Caco-2 (cell line): ENCODE data around the gene POLR2L. TPM values are rescaled to one million over a fixed set of nuclear protein-coding genes. Genes with fewer than 3 reads are reported as not detected.

Source experiments
- BruUV-seq: library from RNA; stranded (reverse); fragments of 400-500 nt; replicated peaks from 2 replicates; lab custom pipeline; 2021; lab: Mats Ljungman, UMichigan
- CTCF ChIA-PET: fragments of 300-600 bp; sonication (Branson Sonifier 250); formaldehyde crosslinking; loops from one replicate; lab custom pipeline; 2022; ENCODE audit warnings: antibody characterized with exemption; lab: Charles Lee
- POLR2A ChIA-PET: fragments of 300-600 bp; sonication (Branson Sonifier 250); formaldehyde crosslinking; loops from one replicate; lab custom pipeline; 2022; ENCODE audit warnings: antibody characterized with exemption; lab: Charles Lee
- DNase-seq, 2 experiments: peaks; one replicate each; pipeline versions ENCODE4 v3.0.0 to v3.0.0-alpha.2; 2020 to 2022
- H3K27me3 ChIP-seq: replicated peaks from 2 replicates; pipeline ENCODE4 v1.6.0; 2011; ENCODE audit warnings: low read length; ENCODE audit not compliant: control insufficient read depth, insufficient read depth
- H3K36me3 ChIP-seq: 2 replicates; pipeline ENCODE4 v1.5.1; 2011; ENCODE audit warnings: low read length; ENCODE audit not compliant: control insufficient read depth, insufficient read depth
- H3K4me1 ChIP-seq: fragments of 250-450 bp; sonication (Bioruptor Pico); 2 replicates; pipeline ENCODE4 v1.5.1; 2020; ENCODE audit warnings: mild to moderate bottlenecking
- H3K4me3 ChIP-seq: 2 replicates; pipeline ENCODE4 v1.5.1; 2011; ENCODE audit warnings: low read depth, mild to moderate bottlenecking, control low read depth, low read length
- H3K9me3 ChIP-seq: fragments of 250-450 bp; sonication (Bioruptor Pico); 2 replicates; pipeline ENCODE4 v1.5.1; 2020; ENCODE audit warnings: mild to moderate bottlenecking, moderate library complexity
- H3K27ac Mint-ChIP-seq: one replicate; pipeline ENCODE4 v1.8.0; 2022; ENCODE audit warnings: mixed read lengths; ENCODE audit not compliant: unreplicated experiment
- H3K27me3 Mint-ChIP-seq: one replicate; pipeline ENCODE4 v1.8.0; 2022; ENCODE audit warnings: mixed read lengths; ENCODE audit not compliant: insufficient read depth, unreplicated experiment
- H3K36me3 Mint-ChIP-seq: one replicate; pipeline ENCODE4 v1.8.0; 2022; ENCODE audit warnings: mild to moderate bottlenecking, mixed read lengths; ENCODE audit not compliant: insufficient read depth, unreplicated experiment
- H3K4me1 Mint-ChIP-seq: one replicate; pipeline ENCODE4 v1.8.0; 2022; ENCODE audit warnings: low read depth, mixed read lengths; ENCODE audit not compliant: unreplicated experiment
- H3K4me3 Mint-ChIP-seq: one replicate; pipeline ENCODE4 v1.8.0; 2022; ENCODE audit warnings: mild to moderate bottlenecking, moderate library complexity, mixed read lengths; ENCODE audit not compliant: unreplicated experiment
- H3K9me3 Mint-ChIP-seq: one replicate; pipeline ENCODE4 v1.8.0; 2022; ENCODE audit warnings: mixed read lengths; ENCODE audit not compliant: unreplicated experiment
- intact Hi-C: fragments of 100-400 bp; cut with micrococcal nuclease; formaldehyde crosslinking; loops from one replicate; pipeline ENCODE4 v1.10.0; 2022; ENCODE audit not compliant: unreplicated experiment
- total RNA-seq: library from RNA; stranded (reverse); gene quantifications from 2 replicates; pipeline ENCODE4 v1.2.3, GENCODE V29; 2022
- TF ChIP-seq, protein P1 (sequence below), 2 experiments: fragments of 200-600 bp in 1 of 2; IDR thresholded peaks; 1 replicate in 1 of 2; 2 replicates in 1 of 2; pipeline versions ENCODE4 v1.5.1 to v1.8.0; 2011 to 2022; ENCODE audit warnings: antibody characterized with exemption in 1 of 2, control low read depth in 1 of 2, inconsistent platforms in 1 of 2, low read depth in 1 of 2, low read length in 1 of 2, mild to moderate bottlenecking in 1 of 2, moderate library complexity in 1 of 2; ENCODE audit not compliant: insufficient read depth in 1 of 2, severe bottlenecking in 1 of 2, unreplicated experiment in 1 of 2

POLR2L gene
- total RNA-seq, 1 experiment from 2014 or later: 139 TPM

DNA sequence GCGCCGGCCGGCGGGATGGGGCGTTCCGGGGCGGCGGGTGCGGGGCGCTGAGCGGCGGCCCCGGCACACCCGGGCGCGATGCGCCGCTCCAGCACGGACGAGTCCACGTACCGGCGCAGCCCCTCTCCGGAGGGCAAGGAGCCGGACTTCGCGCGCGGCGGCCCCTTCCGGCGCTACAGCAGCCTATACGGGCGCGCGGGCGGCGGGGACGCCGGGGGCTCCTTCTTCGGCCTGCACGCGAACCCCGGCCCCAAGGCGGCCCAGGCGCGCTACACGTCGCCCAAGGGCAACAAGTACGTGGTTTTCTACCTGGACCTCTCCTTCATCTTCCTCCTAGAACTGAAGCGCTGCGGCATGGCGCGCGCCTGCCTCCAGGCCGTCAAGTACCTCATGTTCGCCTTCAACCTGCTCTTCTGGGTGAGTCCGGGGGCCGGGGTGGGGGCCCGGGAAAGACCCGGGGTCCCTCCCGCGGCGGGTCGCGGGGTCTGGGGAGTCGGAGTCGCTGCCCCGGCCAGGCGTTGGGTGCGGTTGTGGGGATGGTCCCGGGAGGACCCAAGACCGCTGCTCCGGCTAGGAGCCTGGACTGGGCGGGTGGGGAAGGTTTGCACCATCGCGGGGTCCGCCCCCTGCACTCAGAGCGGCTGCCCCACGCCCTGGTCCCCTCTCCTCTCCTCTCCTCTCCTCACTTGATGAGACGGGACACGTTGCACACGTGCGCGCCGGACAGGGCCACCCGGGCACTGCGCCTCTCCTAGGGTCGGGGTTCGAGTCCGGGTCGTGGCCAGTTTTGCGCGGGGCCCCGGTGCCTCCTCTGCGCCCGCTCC, 7.8 kb upstream of the POLR2L start:
- BruUV-seq: TSS peak; percentile 30
- H3K4me3 Mint-ChIP-seq: peak overlapping the region; percentile 77
- DNase-seq: peak in 1 of 2 experiments; percentile 61
- TF ChIP-seq, protein P1, sequence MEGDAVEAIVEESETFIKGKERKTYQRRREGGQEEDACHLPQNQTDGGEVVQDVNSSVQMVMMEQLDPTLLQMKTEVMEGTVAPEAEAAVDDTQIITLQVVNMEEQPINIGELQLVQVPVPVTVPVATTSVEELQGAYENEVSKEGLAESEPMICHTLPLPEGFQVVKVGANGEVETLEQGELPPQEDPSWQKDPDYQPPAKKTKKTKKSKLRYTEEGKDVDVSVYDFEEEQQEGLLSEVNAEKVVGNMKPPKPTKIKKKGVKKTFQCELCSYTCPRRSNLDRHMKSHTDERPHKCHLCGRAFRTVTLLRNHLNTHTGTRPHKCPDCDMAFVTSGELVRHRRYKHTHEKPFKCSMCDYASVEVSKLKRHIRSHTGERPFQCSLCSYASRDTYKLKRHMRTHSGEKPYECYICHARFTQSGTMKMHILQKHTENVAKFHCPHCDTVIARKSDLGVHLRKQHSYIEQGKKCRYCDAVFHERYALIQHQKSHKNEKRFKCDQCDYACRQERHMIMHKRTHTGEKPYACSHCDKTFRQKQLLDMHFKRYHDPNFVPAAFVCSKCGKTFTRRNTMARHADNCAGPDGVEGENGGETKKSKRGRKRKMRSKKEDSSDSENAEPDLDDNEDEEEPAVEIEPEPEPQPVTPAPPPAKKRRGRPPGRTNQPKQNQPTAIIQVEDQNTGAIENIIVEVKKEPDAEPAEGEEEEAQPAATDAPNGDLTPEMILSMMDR (IDR thresholded peaks at IDR 0.05; ENCODE audit: insufficient read depth in 1 of 2, low read depth in 1 of 2, low read length in 1 of 2, severe bottlenecking in 1 of 2, unreplicated experiment in 1 of 2): no peak
- Histone ChIP-seq H3K9me3 (no peaks in the 10 kb centered on the region), H3K27me3 (no peaks in the 10 kb centered on the region), H3K4me1 (peaks cover 30% of the 10 kb centered on the region), H3K4me3 (peak overlapping the region; percentile 56), H3K36me3 (no peaks in the 10 kb centered on the region)
- CTCF ChIA-PET: interaction anchor here (0.6 kb wide), 2 partner anchors 72 to 156 kb away, joined by 3 to 4 read pairs; no protein-coding TSS in a partner anchor
- no peaks in the 10 kb centered on the region for H3K4me1 Mint-ChIP-seq
- intact Hi-C loops: no loop called here
- no peak overlapping the region for H3K27ac Mint-ChIP-seq
- H3K36me3 Mint-ChIP-seq: peaks cover 49% of the 10 kb centered on the region
- no peaks in the 10 kb centered on the region for H3K27me3 Mint-ChIP-seq
- POLR2A ChIA-PET: interaction anchor here (0.5 kb wide), 1 partner anchor 21 kb away, joined by 3 read pairs; no protein-coding TSS in a partner anchor
- H3K9me3 Mint-ChIP-seq: no peaks in the 10 kb centered on the region

DNA sequence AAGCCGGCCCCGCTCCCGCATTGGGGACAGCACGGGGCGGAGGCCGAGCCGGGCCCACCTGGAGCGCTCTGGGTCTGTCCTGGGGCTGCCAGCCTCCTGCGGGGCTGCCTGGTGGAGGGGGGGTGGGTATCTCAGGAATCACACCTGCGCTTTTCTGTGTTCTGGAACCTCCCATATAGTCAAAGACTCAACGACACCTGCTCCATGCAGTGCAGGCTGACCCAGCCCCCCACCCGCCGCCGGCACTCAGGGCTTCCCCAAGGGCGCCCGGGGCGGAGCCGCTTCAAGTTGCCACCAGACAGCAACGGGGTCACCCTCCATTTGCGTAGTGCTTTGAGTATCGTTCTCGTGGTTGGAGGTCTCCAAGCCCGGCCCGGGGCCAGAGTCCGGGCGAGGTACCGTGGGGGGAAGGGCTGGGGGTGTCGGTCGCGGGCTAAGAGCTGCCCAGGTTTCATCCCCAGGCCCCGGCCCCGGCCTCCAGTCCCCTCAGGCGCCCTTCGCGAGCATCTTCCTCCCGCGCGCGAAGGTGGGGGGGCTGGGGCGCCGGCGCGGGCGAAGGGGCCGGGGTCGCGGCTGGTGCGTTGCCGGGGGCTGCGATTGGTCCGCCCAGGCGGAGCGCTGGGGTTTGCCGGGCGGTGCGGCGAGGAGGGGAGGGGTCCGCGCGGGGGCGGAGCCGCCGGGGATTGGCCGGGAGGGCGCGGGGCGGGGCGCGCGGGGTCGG, 6.9 kb upstream of the POLR2L start:
- Mint-ChIP-seq H3K36me3 (peaks cover 52% of the 10 kb centered on the region), H3K4me1 (no peaks in the 10 kb centered on the region), H3K27me3 (no peaks in the 10 kb centered on the region), H3K4me3 (peak overlapping the region; percentile 77), H3K9me3 (no peaks in the 10 kb centered on the region), H3K27ac (no peak overlapping the region)
- Histone ChIP-seq H3K4me1 (peaks cover 37% of the 10 kb centered on the region), H3K9me3 (no peaks in the 10 kb centered on the region), H3K4me3 (peak overlapping the region; percentile 56), H3K36me3 (no peaks in the 10 kb centered on the region), H3K27me3 (no peaks in the 10 kb centered on the region)
- no TSS peak for BruUV-seq
- ChIA-PET CTCF (interaction anchor here (0.6 to 1.3 kb wide), 6 partner anchors 8 to 155 kb away, joined by 3 to 6 read pairs (median 4); no protein-coding TSS in a partner anchor), POLR2A (interaction anchor here (0.5 kb wide), 1 partner anchor 20 kb away, joined by 3 read pairs; no protein-coding TSS in a partner anchor)
- peak; percentile 79 to 88 for DNase-seq
- TF ChIP-seq, protein P1 (IDR thresholded peaks at IDR 0.05; ENCODE audit: insufficient read depth in 1 of 2, low read depth in 1 of 2, low read length in 1 of 2, severe bottlenecking in 1 of 2, unreplicated experiment in 1 of 2): no peak
- intact Hi-C loops: no loop called here

DNA sequence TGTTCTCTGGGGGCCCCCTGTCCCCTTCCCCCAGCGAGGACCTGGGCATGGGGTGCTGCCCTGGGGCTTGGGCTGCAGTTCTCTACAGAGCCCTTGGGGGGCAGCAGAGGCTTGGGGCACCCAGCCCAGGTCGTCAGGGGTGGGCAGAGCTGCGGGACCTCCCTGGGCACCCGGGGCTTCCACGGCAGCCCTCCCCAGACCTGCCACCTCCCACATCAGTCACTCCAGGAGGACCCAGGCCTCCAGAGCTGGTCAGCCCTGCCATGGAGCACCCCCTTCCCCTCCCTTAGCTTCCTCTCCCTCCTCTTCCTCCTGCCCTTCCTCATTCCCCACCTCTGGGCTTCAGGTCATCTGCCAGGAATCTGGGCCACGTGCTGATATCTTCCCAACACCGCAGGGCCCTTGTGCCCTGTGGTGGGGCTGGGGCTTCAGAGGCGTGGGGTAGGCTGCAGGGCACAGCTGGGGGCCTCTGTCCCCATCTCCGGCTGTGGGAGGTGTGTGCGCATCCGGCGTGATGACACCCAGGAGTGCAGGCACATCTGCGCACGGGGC, 6.1 kb upstream of the POLR2L start:
- no peaks in the 10 kb centered on the region for H3K27me3 ChIP-seq
- ChIA-PET CTCF (interaction anchor here (0.6 to 1.3 kb wide), 5 partner anchors 8 to 104 kb away, joined by 3 to 6 read pairs (median 3); no protein-coding TSS in a partner anchor), POLR2A (interaction anchor here (0.5 kb wide), 1 partner anchor 29 kb away, joined by 3 read pairs; no protein-coding TSS in a partner anchor)
- DNase-seq: peak in 1 of 2 experiments; percentile 75
- TF ChIP-seq, protein P1 (IDR thresholded peaks at IDR 0.05; ENCODE audit: insufficient read depth in 1 of 2, low read depth in 1 of 2, low read length in 1 of 2, severe bottlenecking in 1 of 2, unreplicated experiment in 1 of 2): peak; percentile 84 to 89
- peaks cover 43% of the 10 kb centered on the region for H3K4me1 ChIP-seq
- peak overlapping the region; percentile 46 for H3K4me3 ChIP-seq
- Mint-ChIP-seq H3K4me3 (peak overlapping the region; percentile 77), H3K4me1 (no peaks in the 10 kb centered on the region), H3K9me3 (no peaks in the 10 kb centered on the region), H3K27ac (no peak overlapping the region), H3K36me3 (peaks cover 44% of the 10 kb centered on the region), H3K27me3 (no peaks in the 10 kb centered on the region)
- H3K36me3 ChIP-seq: no peaks in the 10 kb centered on the region
- H3K9me3 ChIP-seq: no peaks in the 10 kb centered on the region
- intact Hi-C loops: loop anchor here (1.0 kb wide), 1 partner anchor 203 kb away; no protein-coding TSS in a partner anchor
- no TSS peak for BruUV-seq
